K562 (cell line): ENCODE results near the gene COL10A1. TPM values are rescaled to one million over a fixed set of nuclear protein-coding genes. Genes with fewer than 3 reads are reported as not detected.

ENCODE experiments used
- ARID1B ChIP-seq: fragments of 450-650 bp; IDR thresholded peaks from 2 replicates; pipeline ENCODE4 v1.6.1; 2016; ENCODE audit warnings: antibody characterized with exemption, mild to moderate bottlenecking, inconsistent platforms
- DPF2 ChIP-seq: fragments of 450-650 bp; IDR thresholded peaks from 2 replicates; pipeline ENCODE4 v1.6.1; 2016
- RAD21 ChIP-seq, 2 experiments: fragments of 250-450 bp in 1 of 2; fragments of 450-650 bp in 1 of 2; sonication (Bioruptor Pico) in 1 of 2; formaldehyde crosslinking in 1 of 2; IDR thresholded peaks in 1 of 2; conservative IDR thresholded peaks in 1 of 2; 2 replicates each; pipeline versions ENCODE4 v1.4.0 to v1.8.0; 2020 to 2022; ENCODE audit warnings: mild to moderate bottlenecking in 2 of 2, moderate library complexity in 1 of 2
- TAL1 ChIP-seq: fragments of 450-650 bp; IDR thresholded peaks from 2 replicates; pipeline ENCODE4 v1.6.1; 2016; ENCODE audit warnings: mild to moderate bottlenecking
- TOE1 ChIP-seq, 2 experiments: fragments of 450-650 bp in 1 of 2; sonication (generic) in 1 of 2; formaldehyde crosslinking in 1 of 2; IDR thresholded peaks; 2 replicates each; pipeline versions ENCODE4 v1.7.1 to v1.8.0; 2016 to 2022; ENCODE audit warnings: borderline replicate concordance in 2 of 2, mild to moderate bottlenecking in 2 of 2, antibody characterized with exemption in 1 of 2, inconsistent platforms in 1 of 2, low read depth in 1 of 2, missing genetic modification reagents in 1 of 2, moderate library complexity in 1 of 2
- ZNF217 ChIP-seq: sonication (generic); formaldehyde crosslinking; IDR thresholded peaks from 2 replicates; pipeline ENCODE4 v1.8.0; 2022; ENCODE audit warnings: mild to moderate bottlenecking, missing genetic modification reagents
- ZNF507 ChIP-seq: conservative IDR thresholded peaks from 2 replicates; pipeline ENCODE4 v1.6.1; 2017; ENCODE audit warnings: missing genetic modification characterization, missing compliant biosample characterization
- polyA plus RNA-seq, 8 experiments: library from polyadenylated mRNA; depleted of rRNA in 4 of 8; stranded (reverse) in 5 of 8; unstranded in 3 of 8; fragments of >200 nt; fragmentation: Nextera tagmentation in 2 of 8; fragmentation: Illumina TruSeq in 1 of 8; extraction: Ambion mirVana in 2 of 8; extraction: Trizol in 1 of 8; gene quantifications; 2 replicates each; pipeline versions ENCODE4 v1.2.1 to v1.2.3, GENCODE V29; 2011 to 2014; ENCODE audit warnings: inconsistent platforms in 1 of 8, missing spikeins in 1 of 8
- total RNA-seq, 7 experiments: library from RNA; depleted of rRNA in 6 of 7; stranded (reverse); fragments of >200 nt in 6 of 7; fragmentation: Illumina TruSeq in 2 of 7; extraction: Trizol in 2 of 7; gene quantifications; 2 replicates each; pipeline versions ENCODE4 v1.2.1 to v1.2.3, GENCODE V29; 2011 to 2021; ENCODE audit warnings: low replicate concordance in 1 of 7
- TF ChIP-seq, protein P1 (sequence below), 3 experiments: IDR thresholded peaks in 2 of 3; conservative IDR thresholded peaks in 1 of 3; 2 replicates each; pipeline ENCODE4 v1.5.1; 2011 to 2012; ENCODE audit warnings: low read length in 3 of 3, mild to moderate bottlenecking in 3 of 3, control low read depth in 2 of 3, improper control_type of control experiment in 1 of 3, inconsistent platforms in 1 of 3, low read depth in 1 of 3, mixed read lengths in 1 of 3, moderate library complexity in 1 of 3; ENCODE audit not compliant: insufficient read depth in 2 of 3
- TF ChIP-seq, protein P2 (sequence below): fragments of 200-800 bp; sonication (Bioruptor generic); IDR thresholded peaks from 2 replicates; pipeline ENCODE4 v1.6.1; 2017; ENCODE audit warnings: missing genetic modification characterization, missing compliant biosample characterization

Gene COL10A1
- total and polyA plus RNA-seq, 9 of the 15 experiments (the other 6 are each of a cell fraction or from before 2014, with no cell fraction given) = 0.06 to 0.08 TPM; not detected in 7

- TF ChIP-seq ZNF217 (CRISPR knock-in tag) (no peak), TAL1 (peak; percentile 27; the same call in 1 of the 2 replicates), DPF2 (peak; percentile 39; the same call in 1 of the 2 replicates), RAD21 (CRISPR knock-in tag; conservative IDR thresholded peaks at IDR 0.05 in 1 of 2, IDR thresholded peaks at IDR 0.05 in 1 of 2) (no peak), ZNF507 (tag) (no peak), ARID1B (peak; percentile 50), TOE1 (IDR thresholded peaks at IDR 0.05; ENCODE audit: borderline replicate concordance) (no peak), TOE1 (CRISPR knock-in tag; IDR thresholded peaks at IDR 0.05; ENCODE audit: borderline replicate concordance, low read depth) (no peak)
- TF ChIP-seq, protein P1, sequence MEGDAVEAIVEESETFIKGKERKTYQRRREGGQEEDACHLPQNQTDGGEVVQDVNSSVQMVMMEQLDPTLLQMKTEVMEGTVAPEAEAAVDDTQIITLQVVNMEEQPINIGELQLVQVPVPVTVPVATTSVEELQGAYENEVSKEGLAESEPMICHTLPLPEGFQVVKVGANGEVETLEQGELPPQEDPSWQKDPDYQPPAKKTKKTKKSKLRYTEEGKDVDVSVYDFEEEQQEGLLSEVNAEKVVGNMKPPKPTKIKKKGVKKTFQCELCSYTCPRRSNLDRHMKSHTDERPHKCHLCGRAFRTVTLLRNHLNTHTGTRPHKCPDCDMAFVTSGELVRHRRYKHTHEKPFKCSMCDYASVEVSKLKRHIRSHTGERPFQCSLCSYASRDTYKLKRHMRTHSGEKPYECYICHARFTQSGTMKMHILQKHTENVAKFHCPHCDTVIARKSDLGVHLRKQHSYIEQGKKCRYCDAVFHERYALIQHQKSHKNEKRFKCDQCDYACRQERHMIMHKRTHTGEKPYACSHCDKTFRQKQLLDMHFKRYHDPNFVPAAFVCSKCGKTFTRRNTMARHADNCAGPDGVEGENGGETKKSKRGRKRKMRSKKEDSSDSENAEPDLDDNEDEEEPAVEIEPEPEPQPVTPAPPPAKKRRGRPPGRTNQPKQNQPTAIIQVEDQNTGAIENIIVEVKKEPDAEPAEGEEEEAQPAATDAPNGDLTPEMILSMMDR (IDR thresholded peaks at IDR 0.05 in 2 of 3, conservative IDR thresholded peaks at IDR 0.05 in 1 of 3; ENCODE audit: insufficient read depth in 2 of 3, low read depth in 1 of 3, low read length in 3 of 3) = no peak
- TF ChIP-seq, protein P2, sequence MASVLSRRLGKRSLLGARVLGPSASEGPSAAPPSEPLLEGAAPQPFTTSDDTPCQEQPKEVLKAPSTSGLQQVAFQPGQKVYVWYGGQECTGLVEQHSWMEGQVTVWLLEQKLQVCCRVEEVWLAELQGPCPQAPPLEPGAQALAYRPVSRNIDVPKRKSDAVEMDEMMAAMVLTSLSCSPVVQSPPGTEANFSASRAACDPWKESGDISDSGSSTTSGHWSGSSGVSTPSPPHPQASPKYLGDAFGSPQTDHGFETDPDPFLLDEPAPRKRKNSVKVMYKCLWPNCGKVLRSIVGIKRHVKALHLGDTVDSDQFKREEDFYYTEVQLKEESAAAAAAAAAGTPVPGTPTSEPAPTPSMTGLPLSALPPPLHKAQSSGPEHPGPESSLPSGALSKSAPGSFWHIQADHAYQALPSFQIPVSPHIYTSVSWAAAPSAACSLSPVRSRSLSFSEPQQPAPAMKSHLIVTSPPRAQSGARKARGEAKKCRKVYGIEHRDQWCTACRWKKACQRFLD (CRISPR knock-in tag) = no peak
- TF ChIP-seq, all 486 proteins: peak for 15
Observed at GRCh38 chr6:116170358-116171057, 44.6 kb upstream of the COL10A1 start (continued).
